GM12891 (cell line): ENCODE measurements around the gene PIAS4.

Source experiments
- POLR2A ChIP-seq: IDR thresholded peaks from 2 replicates; pipeline ENCODE4 v1.6.1; 2011; ENCODE audit warnings: low read depth, low read length, control low read depth
- POLR2AphosphoS5 ChIP-seq: IDR thresholded peaks from 2 replicates; pipeline ENCODE4 v1.6.1; 2011; ENCODE audit warnings: low read depth, low read length, control low read depth
- POU2F2 ChIP-seq: IDR thresholded peaks from 2 replicates; pipeline ENCODE4 v1.6.1; 2011; ENCODE audit warnings: low read depth, mild to moderate bottlenecking, control low read depth, low read length, moderate library complexity
- TAF1 ChIP-seq: IDR thresholded peaks from 2 replicates; pipeline ENCODE4 v1.6.1; 2011; ENCODE audit warnings: low read depth, low read length, control low read depth

- TF ChIP-seq POLR2A: no peak
- no peak for TF ChIP-seq POLR2AphosphoS5
- TF ChIP-seq POU2F2: no peak
- TF ChIP-seq TAF1: no peak
These were observed 11.4 kb downstream of the PIAS4 start for GRCh38 chr19:4018775-4019504.
